H9 (cell line): ENCODE data around the gene SLC33A1. TPM values are rescaled to one million over a fixed set of nuclear protein-coding genes. Genes with fewer than 3 reads are reported as not detected.

Experiments
- DNase-seq: peaks from one replicate; pipeline ENCODE4 v3.0.0-alpha.2; 2017
- H2AFZ ChIP-seq: one replicate; pipeline ENCODE4 v1.6.1; 2013; ENCODE audit warnings: mild to moderate bottlenecking, low read length, control low read depth, moderate library complexity
- H2AK5ac ChIP-seq: 2 replicates; pipeline ENCODE4 v1.6.1; 2013; ENCODE audit warnings: low read length, control low read depth, mixed read lengths; ENCODE audit not compliant: insufficient read length
- H2BK120ac ChIP-seq: one replicate; pipeline ENCODE4 v1.6.1; 2013; ENCODE audit warnings: low read depth, mild to moderate bottlenecking, low read length, control low read depth, inconsistent platforms; ENCODE audit not compliant: poor library complexity, severe bottlenecking
- H2BK12ac ChIP-seq: 2 replicates; pipeline ENCODE4 v1.6.1; 2013; ENCODE audit warnings: low read length, control low read depth, mixed read lengths, low read depth; ENCODE audit not compliant: insufficient read length
- H2BK15ac ChIP-seq: 2 replicates; pipeline ENCODE4 v1.6.1; 2013; ENCODE audit warnings: low read depth, low read length, control low read depth
- H2BK20ac ChIP-seq: one replicate; pipeline ENCODE4 v1.6.1; 2013; ENCODE audit warnings: low read depth, mild to moderate bottlenecking, low read length, control low read depth, inconsistent platforms; ENCODE audit not compliant: poor library complexity, severe bottlenecking
- H2BK5ac ChIP-seq: 2 replicates; pipeline ENCODE4 v1.6.1; 2013; ENCODE audit warnings: low read length, control low read depth, mixed read lengths; ENCODE audit not compliant: insufficient read length
- H3K14ac ChIP-seq: 2 replicates; pipeline ENCODE4 v1.6.1; 2013; ENCODE audit warnings: low read length, control low read depth; ENCODE audit not compliant: insufficient read depth
- H3K18ac ChIP-seq: 2 replicates; pipeline ENCODE4 v1.6.1; 2013; ENCODE audit warnings: low read depth, mild to moderate bottlenecking, mixed read lengths, low read length, control low read depth; ENCODE audit not compliant: insufficient read length
- H3K23ac ChIP-seq: 2 replicates; pipeline ENCODE4 v1.6.1; 2013; ENCODE audit warnings: low read length, control low read depth, mixed read lengths, low read depth; ENCODE audit not compliant: insufficient read length
- H3K23me2 ChIP-seq: 2 replicates; pipeline ENCODE4 v1.6.1; 2013; ENCODE audit warnings: low read depth, mild to moderate bottlenecking, mixed read lengths, low read length, control low read depth; ENCODE audit not compliant: insufficient read length, poor library complexity, severe bottlenecking
- H3K27ac ChIP-seq: 2 replicates; pipeline ENCODE4 v1.5.1; 2013; ENCODE audit warnings: low read length, control low read depth, mixed read lengths, low read depth; ENCODE audit not compliant: insufficient read length
- H3K27me3 ChIP-seq: 2 replicates; pipeline ENCODE4 v1.6.1; 2013; ENCODE audit warnings: low read length, control low read depth, inconsistent platforms; ENCODE audit not compliant: insufficient read depth
- H3K4ac ChIP-seq: 2 replicates; pipeline ENCODE4 v1.6.1; 2013; ENCODE audit warnings: low read depth, mild to moderate bottlenecking, control low read depth, inconsistent platforms, low read length, moderate library complexity
- H3K4me1 ChIP-seq: 2 replicates; pipeline ENCODE4 v1.6.1; 2013; ENCODE audit warnings: low read length, control low read depth, inconsistent platforms; ENCODE audit not compliant: insufficient read depth
- H3K4me2 ChIP-seq: 2 replicates; pipeline ENCODE4 v1.6.1; 2013; ENCODE audit warnings: low read length, control low read depth, mixed read lengths; ENCODE audit not compliant: insufficient read length, insufficient read depth
- H3K56ac ChIP-seq: 2 replicates; pipeline ENCODE4 v1.6.1; 2013; ENCODE audit warnings: low read depth, mild to moderate bottlenecking, mixed read lengths, low read length, control low read depth; ENCODE audit not compliant: insufficient read length
- H3K79me1 ChIP-seq: 2 replicates; pipeline ENCODE4 v1.6.1; 2013; ENCODE audit warnings: low read depth, mild to moderate bottlenecking, moderate library complexity, low read length, control low read depth, inconsistent platforms; ENCODE audit not compliant: insufficient read depth, poor library complexity, severe bottlenecking
- H3K79me2 ChIP-seq: 2 replicates; pipeline ENCODE4 v1.6.1; 2013; ENCODE audit warnings: low read length, control low read depth, inconsistent platforms; ENCODE audit not compliant: insufficient read depth
- H3K9ac ChIP-seq: 2 replicates; pipeline ENCODE4 v1.6.1; 2013; ENCODE audit warnings: low read length, control low read depth, mixed read lengths; ENCODE audit not compliant: insufficient read length; ENCODE audit errors: extremely low read depth
- H3K9me3 ChIP-seq: one replicate; pipeline ENCODE4 v1.6.1; 2013; ENCODE audit warnings: low read depth, low read length, inconsistent platforms; ENCODE audit not compliant: control insufficient read depth
- H3T11ph ChIP-seq: one replicate; pipeline ENCODE4 v1.6.1; 2013; ENCODE audit warnings: mild to moderate bottlenecking, low read length, control low read depth, inconsistent platforms
- H4K20me1 ChIP-seq: one replicate; pipeline ENCODE4 v1.6.1; 2013; ENCODE audit not compliant: control insufficient read depth, insufficient read length, insufficient read depth
- H4K5ac ChIP-seq: 2 replicates; pipeline ENCODE4 v1.6.1; 2013; ENCODE audit warnings: low read depth, mild to moderate bottlenecking, mixed read lengths, low read length, control low read depth; ENCODE audit not compliant: insufficient read length
- H4K8ac ChIP-seq: replicated peaks from 2 replicates; pipeline ENCODE4 v1.6.1; 2013; ENCODE audit warnings: low read length, control low read depth, mixed read lengths, low read depth; ENCODE audit not compliant: insufficient read length
- H4K91ac ChIP-seq: 2 replicates; pipeline ENCODE4 v1.6.1; 2013; ENCODE audit warnings: low read depth, mild to moderate bottlenecking, moderate library complexity, mixed read lengths, low read length, control low read depth; ENCODE audit not compliant: insufficient read length
- H3K27ac Mint-ChIP-seq, 3 experiments: 2 replicates in 2 of 3; 3 replicates in 1 of 3; pipeline ENCODE4 v1.8.0; 2020 to 2021; ENCODE audit warnings: mixed read lengths in 3 of 3, mild to moderate bottlenecking in 1 of 3, moderate library complexity in 1 of 3
- H3K27me3 Mint-ChIP-seq: 2 replicates; pipeline ENCODE4 v1.8.0; 2021; ENCODE audit warnings: low read depth, mild to moderate bottlenecking, moderate library complexity, mixed read lengths
- H3K36me3 Mint-ChIP-seq, 3 experiments: 2 replicates in 2 of 3; 3 replicates in 1 of 3; pipeline ENCODE4 v1.8.0; 2020 to 2021; ENCODE audit warnings: low read depth in 3 of 3, mixed read lengths in 3 of 3; ENCODE audit not compliant: insufficient read depth in 1 of 3
- H3K4me1 Mint-ChIP-seq, 2 experiments: 2 replicates each; pipeline ENCODE4 v1.8.0; 2020; ENCODE audit warnings: mixed read lengths in 2 of 2
- H3K4me3 Mint-ChIP-seq, 2 experiments: 2 replicates in 1 of 2; 3 replicates in 1 of 2; pipeline ENCODE4 v1.8.0; 2020 to 2021; ENCODE audit warnings: mild to moderate bottlenecking in 2 of 2, mixed read lengths in 2 of 2, moderate library complexity in 1 of 2
- H3K9me3 Mint-ChIP-seq, 2 experiments: 2 replicates in 1 of 2; 3 replicates in 1 of 2; pipeline ENCODE4 v1.8.0; 2020; ENCODE audit warnings: mild to moderate bottlenecking in 2 of 2, mixed read lengths in 2 of 2, moderate library complexity in 1 of 2
- CTCF ChIP-seq: fragments of 200-600 bp; sonication (generic); conservative IDR thresholded peaks from 3 replicates; pipeline ENCODE4 v1.8.0; 2021; ENCODE audit warnings: antibody characterized with exemption, mild to moderate bottlenecking
- WGBS: extraction: QIAGEN DNeasy Blood & Tissue Kit; methylation state at CpG from one replicate; pipeline ENCODE4 v1.1.7; 2013; ENCODE audit warnings: missing lambda C conversion rate, low lambda C conversion rate, mixed read lengths; ENCODE audit not compliant: insufficient read length; ENCODE audit errors: extremely low coverage; 5-methylcytosine and 5-hydroxymethylcytosine counted together
- total RNA-seq: library from RNA; stranded (reverse); gene quantifications from 2 replicates; pipeline ENCODE4 v1.2.1, GENCODE V29; 2021

Gene SLC33A1
- total RNA-seq, 1 experiment from 2014 or later: 15.0 TPM

- Mint-ChIP-seq H3K27me3 (no peaks in the 10 kb centered on the region), H3K27ac (peak overlapping the region in 2 of 3 experiments; percentile 49 to 98; a peak in 5 of 7 replicates), H3K4me1 (peaks cover 29 to 30% of the 10 kb centered on the region in 2 experiments), H3K4me3 (peak overlapping the region; percentile 85 to 95), H3K36me3 (peaks cover 0 to 6% (median 0%) of the 10 kb centered on the region in 3 experiments; a peak in 2 of 7 replicates), H3K9me3 (peaks cover 0 to 3% of the 10 kb centered on the region in 2 experiments; a peak in 2 of 5 replicates)
- no peak overlapping the region for H2BK5ac ChIP-seq
- H2BK15ac ChIP-seq: no peak overlapping the region
- peak overlapping the region; percentile 69 for H3K4me2 ChIP-seq
- no peak overlapping the region for H3T11ph ChIP-seq
- H3K79me2 ChIP-seq: peaks cover 30% of the 10 kb centered on the region; the same call in 1 of the 2 replicates
- H2BK12ac ChIP-seq: no peak overlapping the region
- no peak overlapping the region for H2BK120ac ChIP-seq
- no peak overlapping the region for H2BK20ac ChIP-seq
- no peak for TF ChIP-seq CTCF
- H3K23ac ChIP-seq: no peak overlapping the region
- H3K18ac ChIP-seq: peak overlapping the region; percentile 95
- no peak overlapping the region for H3K56ac ChIP-seq
- no peaks in the 10 kb centered on the region for H3K79me1 ChIP-seq
- no peaks in the 10 kb centered on the region; the same call in 1 of the 2 replicates for H3K4me1 ChIP-seq
- H3K4ac ChIP-seq: no peak overlapping the region
- H2AFZ ChIP-seq: no peak overlapping the region
- peak overlapping the region; percentile 89 for H3K14ac ChIP-seq
- WGBS: no CpG with 5 or more reads among the region's 85 CpGs
- peaks cover 14% of the 10 kb centered on the region for H3K23me2 ChIP-seq
- peak overlapping the region; percentile 78 for H4K91ac ChIP-seq
- no peaks in the 10 kb centered on the region for H3K9me3 ChIP-seq
- DNase-seq: peak; percentile 54
- no peak overlapping the region for H2AK5ac ChIP-seq
- peak overlapping the region; percentile 90 for H3K9ac ChIP-seq
- H4K20me1 ChIP-seq: no peaks in the 10 kb centered on the region
- no peak overlapping the region for H3K27ac ChIP-seq
- H3K27me3 ChIP-seq: no peaks in the 10 kb centered on the region
- no peak overlapping the region for H4K5ac ChIP-seq
- no peak overlapping the region for H4K8ac ChIP-seq
Observed at GRCh38 chr3:155870945-155871745, 16.9 kb upstream of the SLC33A1 start.
